Globus pallidus (tissue), 1 donor: ENCODE data around the gene TMPRSS11E.
"Not testable (repeated sequence)": the region's sequence is repeated elsewhere in the genome, so short reads cannot be mapped to it uniquely, and the experiment has no call there.

Experiments
- DNase-seq: peaks from one replicate; pipeline ENCODE4 v3.0.0-alpha.2; 2015; ENCODE audit warnings: low spot score

Gene TMPRSS11E

DNA sequence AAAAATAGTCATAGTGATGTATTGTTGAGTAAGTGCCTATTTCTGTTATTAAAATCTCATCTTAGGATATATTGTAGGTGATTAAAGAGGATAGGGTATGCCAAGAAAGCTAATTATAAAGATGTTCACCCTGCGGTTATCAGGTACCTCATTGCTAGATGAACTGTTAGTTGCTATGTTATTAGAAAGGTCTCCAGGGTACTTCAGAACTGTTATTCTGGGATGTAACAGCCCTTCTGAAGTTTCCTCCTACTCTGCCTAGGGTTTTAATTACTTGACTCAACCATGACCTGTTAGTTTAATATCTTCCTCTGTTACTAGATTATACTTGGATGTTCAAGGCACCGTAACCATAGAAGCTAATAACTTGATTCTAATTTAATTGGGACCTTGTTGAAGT is 15.4 kb downstream of the TMPRSS11E start:
- no peak for DNase-seq

DNA sequence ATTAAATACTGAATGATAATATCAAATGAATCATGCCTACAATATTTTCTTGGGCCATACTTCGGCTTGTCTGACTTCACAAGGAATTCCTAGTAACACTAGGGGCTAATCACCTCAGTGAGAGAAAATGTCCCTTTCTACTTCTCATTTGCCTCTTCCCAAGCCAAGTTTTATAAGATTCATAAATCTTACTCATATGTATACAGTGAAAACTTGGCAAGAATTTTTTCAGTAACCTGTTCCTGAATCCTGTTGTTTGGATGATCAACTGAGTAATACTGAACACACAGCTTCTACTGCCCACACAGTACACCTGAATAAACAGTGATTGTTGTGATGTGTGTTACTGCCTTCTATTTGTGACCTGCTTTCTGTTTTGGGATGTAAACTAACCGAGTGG is 16.5 kb downstream of the TMPRSS11E start:
- DNase-seq: no peak

DNA sequence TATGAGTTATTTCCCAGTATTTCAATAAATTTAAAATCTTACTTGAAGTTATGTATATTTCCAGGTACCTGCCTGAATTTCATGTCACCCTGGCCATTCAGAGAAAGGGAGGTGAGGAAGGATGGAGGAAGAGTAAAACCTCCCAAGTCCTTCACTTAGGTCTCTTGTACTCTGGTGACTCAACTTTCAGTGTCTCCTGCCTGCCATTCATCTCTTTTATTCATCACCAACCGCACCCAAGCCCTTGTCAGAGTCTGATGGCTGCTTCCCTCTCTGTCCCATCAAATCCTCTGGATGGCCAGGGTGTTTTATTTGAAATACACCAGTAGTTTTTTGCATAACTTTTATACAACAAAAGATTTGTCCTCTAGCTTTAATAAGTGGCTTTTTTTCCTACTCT is 17.8 kb downstream of the TMPRSS11E start:
- DNase-seq: no peak

DNA sequence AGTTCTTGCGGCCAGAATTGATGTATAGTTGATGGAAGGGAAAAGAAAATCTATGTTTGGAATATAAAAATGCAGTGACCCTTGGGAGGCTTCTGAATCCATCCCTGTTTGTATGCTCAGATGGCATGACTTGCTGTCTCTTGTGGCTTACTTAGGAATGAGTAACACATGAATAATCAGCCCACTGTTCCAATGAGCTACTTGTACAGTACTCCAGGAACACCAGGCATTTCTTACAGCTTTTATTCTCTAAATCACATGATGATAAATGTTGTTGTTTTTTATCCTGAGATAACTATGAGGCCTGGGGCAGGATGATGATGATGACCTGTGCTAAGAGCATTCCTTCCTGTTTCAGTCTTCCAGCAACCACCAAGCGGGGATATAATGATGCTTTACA is 18.9 kb downstream of the TMPRSS11E start:
- DNase-seq: no peak

DNA sequence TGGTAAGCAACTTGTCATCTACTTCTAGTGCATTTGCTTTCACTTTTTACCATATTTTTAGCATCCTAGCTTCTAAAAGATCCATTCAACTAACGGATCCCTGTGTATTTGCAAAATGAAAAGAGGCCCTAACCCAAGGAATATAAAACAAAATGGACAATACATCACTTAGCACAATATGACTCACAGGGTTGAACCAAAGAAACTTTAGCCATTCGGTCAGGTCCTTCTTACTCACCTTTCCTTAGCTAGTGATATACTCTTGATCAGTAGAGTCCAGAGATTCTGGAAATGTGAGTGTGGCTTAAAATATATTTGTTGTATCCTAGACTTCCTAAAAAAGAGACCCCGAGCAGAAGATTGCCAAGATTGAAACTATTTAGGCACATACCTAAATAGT is 19.5 kb downstream of the TMPRSS11E start:
- no peak for DNase-seq

GRCh38 chr4:68469482-68469881 is 22.2 kb downstream of the TMPRSS11E start:
- DNase-seq: no peak

DNA sequence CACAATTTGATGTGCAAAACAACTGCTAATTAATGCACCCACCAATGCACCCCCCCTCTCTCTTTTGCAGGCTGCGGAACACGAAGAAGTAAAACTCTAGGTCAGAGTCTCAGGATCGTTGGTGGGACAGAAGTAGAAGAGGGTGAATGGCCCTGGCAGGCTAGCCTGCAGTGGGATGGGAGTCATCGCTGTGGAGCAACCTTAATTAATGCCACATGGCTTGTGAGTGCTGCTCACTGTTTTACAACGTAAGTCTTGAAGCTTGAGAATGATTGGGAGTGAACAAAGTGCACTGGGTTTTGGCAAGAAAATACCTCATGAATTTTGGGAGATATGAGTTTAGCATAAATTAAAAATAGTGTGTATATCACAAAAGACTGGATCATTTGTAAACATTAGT is 28.9 kb downstream of the TMPRSS11E start:
- no peak for DNase-seq

GRCh38 chr4:68489338-68489737 is 42.1 kb downstream of the TMPRSS11E start:
- no peak for DNase-seq

GRCh38 chr4:68490826-68491457 is 43.7 kb downstream of the TMPRSS11E start:
- no peak for DNase-seq

DNA sequence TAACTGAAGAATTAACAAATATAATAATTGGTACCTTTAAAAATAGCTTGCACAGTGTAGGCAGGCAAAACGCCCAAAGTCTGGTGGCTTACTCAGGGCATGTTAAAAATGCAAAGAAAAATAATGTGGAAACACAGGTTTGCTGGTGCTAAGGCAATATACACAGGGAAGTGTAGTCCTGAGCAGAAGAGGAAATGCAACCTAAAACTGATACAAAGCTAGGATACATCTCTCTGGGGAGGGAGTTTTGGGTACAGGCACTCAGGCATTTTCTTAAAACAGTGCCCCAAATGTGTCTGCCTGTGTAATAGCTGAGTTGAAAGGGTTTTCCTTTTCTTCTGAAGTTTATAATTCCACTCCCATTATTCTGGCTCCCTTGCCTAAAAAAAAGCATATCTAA is 47.4 kb downstream of the TMPRSS11E start:
- DNase-seq: no peak

- DNase-seq: peak; percentile 54
These were observed 51.2 kb downstream of the TMPRSS11E start for GRCh38 chr4:68498413-68499007.

GRCh38 chr4:68499021-68499420 is 51.8 kb downstream of the TMPRSS11E start:
- DNase-seq: no peak

- DNase-seq: not testable (repeated sequence)
These were observed 56.2 kb downstream of the TMPRSS11E start for GRCh38 chr4:68503462-68503861.

DNA sequence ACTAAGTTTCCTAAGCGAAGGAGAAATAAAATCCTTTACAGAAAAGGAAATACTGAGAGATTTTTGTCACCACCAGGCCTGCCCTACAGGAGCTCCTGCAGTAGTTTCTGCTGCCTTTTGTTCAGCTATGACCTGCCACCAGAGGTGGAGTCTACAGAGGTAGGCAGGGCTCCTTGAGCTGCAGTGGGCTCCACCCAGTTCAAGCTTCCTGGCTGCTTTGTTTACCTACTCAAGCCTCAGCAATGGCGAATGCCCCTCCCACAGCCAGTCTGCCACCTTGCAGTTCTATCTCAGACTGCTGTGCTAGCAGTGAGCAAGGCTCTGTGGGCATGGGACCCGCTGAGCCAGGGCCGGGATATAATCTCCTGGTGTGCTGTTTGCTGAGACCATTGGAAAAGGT is 57.6 kb downstream of the TMPRSS11E start:
- DNase-seq: not testable (repeated sequence)

- not testable (repeated sequence) for DNase-seq
These were observed 58.2 kb downstream of the TMPRSS11E start for GRCh38 chr4:68505452-68505851.

DNA sequence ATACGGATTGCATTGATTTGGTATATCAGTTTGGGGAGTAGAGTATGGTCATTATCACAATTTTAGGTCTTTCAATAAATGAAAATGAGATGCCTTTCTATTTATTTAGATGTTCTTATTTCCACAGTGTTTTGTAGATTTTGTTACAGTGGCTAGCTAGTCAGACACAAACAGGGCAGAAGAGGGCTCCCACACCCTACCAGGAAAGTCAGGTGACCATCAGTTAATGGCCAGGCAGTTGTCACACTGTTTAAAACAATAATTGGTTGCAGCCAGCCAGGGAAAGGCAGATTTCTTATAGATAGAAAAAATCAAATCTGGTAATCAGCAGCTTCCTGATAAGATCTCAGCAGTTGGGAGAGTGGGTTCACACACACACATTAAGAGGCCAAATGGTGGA is 71.6 kb downstream of the TMPRSS11E start:
- no peak for DNase-seq

DNA sequence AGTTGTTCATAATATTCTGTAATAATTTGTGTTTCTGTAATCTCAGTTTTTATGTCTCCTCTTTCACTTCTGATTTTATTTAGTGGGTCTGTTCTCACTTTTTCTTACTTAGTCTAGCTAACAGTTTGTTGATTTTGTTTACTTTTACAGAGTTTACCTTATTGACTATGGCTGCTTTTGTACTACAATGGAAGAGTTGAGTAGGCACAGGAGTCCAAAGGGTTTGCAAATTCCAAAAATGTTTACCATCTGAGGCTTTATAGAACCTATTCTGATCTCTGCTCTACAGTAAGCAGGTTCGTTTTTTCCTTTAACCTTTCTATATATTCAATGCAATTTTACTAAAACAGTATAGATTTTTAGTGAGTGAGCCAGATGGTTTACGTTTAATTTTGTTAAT is 73.7 kb downstream of the TMPRSS11E start:
- DNase-seq: no peak

DNA sequence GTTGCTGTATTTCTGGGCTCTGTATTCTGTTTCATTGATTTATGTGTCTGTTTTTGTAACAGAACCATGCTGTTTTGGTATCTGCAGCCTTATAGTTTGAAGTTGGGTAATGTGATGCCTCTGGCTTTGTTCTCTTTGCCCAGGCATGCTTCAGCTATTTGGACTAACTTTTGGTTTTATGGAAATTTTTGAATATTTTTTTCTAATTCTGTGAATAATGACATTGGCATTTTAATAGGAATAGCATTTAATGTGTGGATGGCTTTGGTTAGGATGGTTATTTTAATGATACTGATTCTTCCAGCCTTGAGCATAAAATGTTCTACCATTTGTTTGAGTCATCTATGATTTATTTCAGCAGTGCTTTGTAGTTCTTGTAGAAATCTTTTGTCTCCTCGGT is 75.0 kb downstream of the TMPRSS11E start:
- DNase-seq: not testable (repeated sequence)

GRCh38 chr4:68535974-68536373 is 88.7 kb downstream of the TMPRSS11E start:
- no peak for DNase-seq

GRCh38 chr4:68536375-68536774 is 89.1 kb downstream of the TMPRSS11E start:
- no peak for DNase-seq

DNA sequence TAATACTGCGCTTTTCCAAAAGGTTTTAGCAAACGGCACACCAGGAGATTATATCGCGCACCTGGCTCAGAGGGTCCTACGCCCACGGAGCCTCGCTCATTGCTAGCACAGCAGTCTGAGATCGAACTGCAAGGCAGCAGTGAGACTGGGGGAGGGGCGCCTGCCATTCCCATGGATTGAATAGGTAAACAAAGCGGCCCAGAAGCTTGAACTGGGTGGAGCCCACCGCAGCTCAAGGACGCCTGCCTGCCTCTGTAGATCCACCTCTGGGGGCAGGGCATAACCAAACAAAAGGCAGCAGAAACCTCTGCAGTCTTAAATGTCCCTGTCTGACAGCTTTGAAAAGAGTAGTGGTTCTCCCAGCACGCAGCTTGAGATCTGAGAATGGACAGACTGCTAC is 95.5 kb downstream of the TMPRSS11E start:
- DNase-seq: not testable (repeated sequence)
